Measurements from ENCODE around the gene PRPF38A.
A peak's percentile ranks its signal among the peaks of the same experiment; 100 is the strongest.

The PRPF38A gene

DNA sequence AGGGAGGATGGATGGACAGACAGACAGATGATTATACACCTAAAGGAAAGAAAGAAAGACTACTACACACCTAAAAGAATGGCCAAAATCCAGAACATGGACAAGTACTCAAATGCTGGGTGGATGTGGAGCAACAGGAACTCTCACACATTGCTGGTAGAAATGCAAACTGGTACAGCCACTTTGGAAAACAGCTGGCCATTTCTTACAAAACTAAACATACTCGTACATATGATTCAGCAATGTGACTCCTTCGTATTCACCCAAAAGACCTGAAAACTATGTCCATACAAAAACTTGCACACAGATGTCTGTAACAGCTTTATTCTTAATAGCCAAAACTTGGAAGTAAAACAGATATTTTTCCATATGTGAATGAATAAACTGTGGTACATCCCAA, 51.3 kb downstream of the PRPF38A start:
- no peaks in the 10 kb centered on the region for H3K36me3 ChIP-seq (ENCODE audit: control insufficient read depth, insufficient read depth, low read length)
- H3K9me3 ChIP-seq (ENCODE audit: control insufficient read depth, insufficient read depth, low read length): no peaks in the 10 kb centered on the region
- no peak for DNase-seq (ENCODE audit: low read depth, low spot score)
- no peaks in the 10 kb centered on the region for H3K27me3 ChIP-seq (ENCODE audit: control insufficient read depth, insufficient read depth, low read length)
- no peak overlapping the region for H3K27ac ChIP-seq (ENCODE audit: low read length)
- WGBS (ENCODE audit: insufficient coverage, insufficient read length): no CpG with 5 or more reads among the region's 2 CpGs
- peaks cover 1% of the 10 kb centered on the region; the same call in 1 of the 2 replicates for H3K4me1 ChIP-seq (ENCODE audit: control insufficient read depth, insufficient read depth, low read length)
- no peak overlapping the region for H3K4me3 ChIP-seq (ENCODE audit: low read length)

DNA sequence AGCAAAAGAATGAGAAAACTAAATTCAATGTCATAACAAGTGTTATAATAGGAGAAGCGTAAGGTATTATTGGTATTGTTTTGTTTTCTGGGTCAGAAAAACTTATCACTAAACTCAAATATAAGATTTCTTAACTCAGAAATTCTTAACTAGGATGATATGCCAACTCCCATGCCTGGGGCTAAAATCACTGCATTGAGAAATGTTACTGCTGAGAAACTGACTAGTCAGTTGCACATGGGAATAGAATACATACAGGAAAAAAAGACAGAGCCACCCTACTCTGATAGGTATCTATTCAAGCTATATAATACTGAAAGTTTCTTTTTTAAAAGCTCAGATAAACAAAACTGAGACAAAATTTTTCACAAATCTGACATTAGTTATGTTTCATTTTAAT, 56.3 kb downstream of the PRPF38A start:
- no peak overlapping the region for H3K4me3 ChIP-seq (ENCODE audit: low read length)
- no peak for DNase-seq (ENCODE audit: low read depth, low spot score)
- H3K4me1 ChIP-seq (ENCODE audit: control insufficient read depth, insufficient read depth, low read length): peaks cover 1% of the 10 kb centered on the region; the same call in 1 of the 2 replicates
- H3K36me3 ChIP-seq (ENCODE audit: control insufficient read depth, insufficient read depth, low read length): no peaks in the 10 kb centered on the region
- WGBS (ENCODE audit: insufficient coverage, insufficient read length): no CpG with 5 or more reads among the region's 1 CpG
- H3K9me3 ChIP-seq (ENCODE audit: control insufficient read depth, insufficient read depth, low read length): no peaks in the 10 kb centered on the region
- H3K27ac ChIP-seq (ENCODE audit: low read length): no peak overlapping the region
- H3K27me3 ChIP-seq (ENCODE audit: control insufficient read depth, insufficient read depth, low read length): no peaks in the 10 kb centered on the region

DNA sequence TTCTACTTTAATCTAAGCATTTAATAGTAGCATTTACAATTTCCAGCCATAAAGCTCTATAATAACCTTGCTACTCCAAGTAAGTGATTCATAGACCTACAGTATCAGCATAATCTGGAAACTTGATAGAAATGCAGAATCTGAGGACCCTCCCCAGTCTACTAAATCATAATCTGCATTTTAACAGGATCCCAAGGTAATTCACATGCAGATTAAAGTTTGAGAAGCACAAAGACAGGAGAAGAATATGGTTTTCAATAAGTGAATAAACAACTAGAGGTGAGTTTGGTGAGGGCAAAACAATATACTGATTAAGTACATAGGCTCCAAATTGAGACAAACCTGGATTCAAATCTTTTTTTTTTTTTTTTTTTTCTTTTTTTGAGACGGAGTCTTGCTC, 57.4 kb downstream of the PRPF38A start:
- Histone ChIP-seq H3K4me3 (ENCODE audit: low read length) (no peak overlapping the region), H3K27me3 (ENCODE audit: control insufficient read depth, insufficient read depth, low read length) (no peaks in the 10 kb centered on the region), H3K4me1 (ENCODE audit: control insufficient read depth, insufficient read depth, low read length) (peaks cover 1% of the 10 kb centered on the region; the same call in 1 of the 2 replicates), H3K27ac (ENCODE audit: low read length) (no peak overlapping the region), H3K9me3 (ENCODE audit: control insufficient read depth, insufficient read depth, low read length) (no peaks in the 10 kb centered on the region), H3K36me3 (ENCODE audit: control insufficient read depth, insufficient read depth, low read length) (no peaks in the 10 kb centered on the region)
- WGBS (ENCODE audit: insufficient coverage, insufficient read length): no CpG with 5 or more reads among the region's 1 CpG
- no peak for DNase-seq (ENCODE audit: low read depth, low spot score)

DNA sequence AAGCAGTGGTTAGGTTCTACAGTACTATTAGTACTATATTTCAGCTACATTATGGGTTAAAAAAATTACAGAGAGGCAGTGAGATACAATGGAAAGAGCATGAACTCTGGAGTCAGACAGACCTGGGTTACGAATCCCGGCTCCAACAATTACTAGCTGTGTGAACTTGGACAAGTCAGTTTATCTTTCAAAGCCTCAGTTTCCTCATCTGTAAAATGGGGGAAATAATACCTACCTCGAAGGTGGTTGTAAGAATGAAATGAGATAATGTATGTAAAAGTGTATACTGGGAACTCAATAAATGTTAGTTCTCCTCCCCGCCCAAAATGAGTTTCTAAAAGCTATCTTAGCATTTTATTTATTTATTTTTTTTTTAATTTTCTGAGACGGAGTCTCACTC, 59.5 kb downstream of the PRPF38A start:
- no CpG with 5 or more reads among the region's 5 CpGs for WGBS (ENCODE audit: insufficient coverage, insufficient read length)
- H3K27ac ChIP-seq (ENCODE audit: low read length): peak overlapping the region; percentile 88
- H3K4me3 ChIP-seq (ENCODE audit: low read length): no peak overlapping the region
- no peaks in the 10 kb centered on the region for H3K4me1 ChIP-seq (ENCODE audit: control insufficient read depth, insufficient read depth, low read length)
- DNase-seq (ENCODE audit: low read depth, low spot score): no peak
- no peaks in the 10 kb centered on the region for H3K9me3 ChIP-seq (ENCODE audit: control insufficient read depth, insufficient read depth, low read length)
- no peaks in the 10 kb centered on the region for H3K27me3 ChIP-seq (ENCODE audit: control insufficient read depth, insufficient read depth, low read length)
- no peaks in the 10 kb centered on the region for H3K36me3 ChIP-seq (ENCODE audit: control insufficient read depth, insufficient read depth, low read length)

DNA sequence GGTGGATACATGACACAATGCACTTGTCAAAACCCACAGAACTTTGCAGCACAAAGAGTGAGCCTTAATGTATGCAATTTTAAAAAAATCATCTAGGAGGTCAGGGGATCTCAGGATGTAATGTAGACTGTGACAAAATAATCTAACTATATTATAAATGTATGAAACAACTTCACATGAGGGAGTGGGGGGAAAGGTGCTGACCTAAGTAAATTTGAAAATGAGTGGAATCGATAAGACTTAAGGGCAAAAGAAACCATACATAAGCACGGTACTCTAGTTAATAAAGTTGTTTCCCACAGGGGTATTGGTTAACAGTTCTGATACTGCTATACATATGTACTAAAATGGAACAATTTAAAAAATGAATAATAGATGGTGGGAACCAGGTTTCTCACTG, 64.7 kb downstream of the PRPF38A start:
- H3K4me1 ChIP-seq (ENCODE audit: control insufficient read depth, insufficient read depth, low read length): no peaks in the 10 kb centered on the region
- no peaks in the 10 kb centered on the region for H3K36me3 ChIP-seq (ENCODE audit: control insufficient read depth, insufficient read depth, low read length)
- WGBS (ENCODE audit: insufficient coverage, insufficient read length): no CpG with 5 or more reads among the region's 2 CpGs
- no peak for DNase-seq (ENCODE audit: low read depth, low spot score)
- H3K27me3 ChIP-seq (ENCODE audit: control insufficient read depth, insufficient read depth, low read length): no peaks in the 10 kb centered on the region
- H3K4me3 ChIP-seq (ENCODE audit: low read length): no peak overlapping the region
- no peaks in the 10 kb centered on the region for H3K9me3 ChIP-seq (ENCODE audit: control insufficient read depth, insufficient read depth, low read length)
- no peak overlapping the region for H3K27ac ChIP-seq (ENCODE audit: low read length)

All from iPS DF 6.9 (cell line).